Gastrocnemius medialis (tissue), 4 donors: ENCODE results near the gene LDLRAP1.
"Not testable (repeated sequence)": the region's sequence is repeated elsewhere in the genome, so short reads cannot be mapped to it uniquely, and the experiment has no call there.

Source experiments
- CTCF ChIP-seq, 5 experiments: fragments of 450-650 bp in 3 of 5; fragments of 200-600 bp in 2 of 5; sonication (generic) in 2 of 5; IDR thresholded peaks in 4 of 5; conservative IDR thresholded peaks in 1 of 5; 1 replicate in 4 of 5; 2 replicates in 1 of 5; pipeline ENCODE4 v1.5.1; 2016 to 2019; ENCODE audit warnings: antibody characterized with exemption in 5 of 5, mild to moderate bottlenecking in 3 of 5, moderate library complexity in 3 of 5
- POLR2A ChIP-seq, 2 donors: fragments of 450-650 bp; IDR thresholded peaks; one replicate each; pipeline ENCODE4 v1.6.1; 2017; ENCODE audit warnings: antibody characterized with exemption in 2 of 2, mild to moderate bottlenecking in 2 of 2, moderate library complexity in 2 of 2

- not testable (repeated sequence) for TF ChIP-seq POLR2A (IDR thresholded peaks at IDR 0.05); CTCF (IDR thresholded peaks at IDR 0.05 in 4 of 5, conservative IDR thresholded peaks at IDR 0.05 in 1 of 5)
Measured at GRCh38 chr1:25506566-25507463, 36.6 kb upstream of the LDLRAP1 start.
